HepG2 (cell line): Measurements from ENCODE around the gene RNASE13. TPM values are rescaled to one million over a fixed set of nuclear protein-coding genes. Genes with fewer than 3 reads are reported as not detected.

Experiments
- ATAC-seq: fragments of 200-7000 bp; cut with Tn5 transposase; 3 replicates; pipeline ENCODE4 v1.9.1; 2020; ENCODE audit warnings: mild to moderate bottlenecking, moderate library complexity
- BruUV-seq: library from RNA; stranded (reverse); fragments of 400-500 nt; replicated peaks from 2 replicates; lab custom pipeline; 2021; lab: Mats Ljungman, UMichigan
- CTCF ChIA-PET: fragments of 300-600 bp; formaldehyde crosslinking; extraction: SDS; loops from one replicate; lab custom pipeline; 2021; ENCODE audit warnings: low total read pairs, inconsistent platforms, low intra/inter-chr PET ratio; lab: Yijun Ruan, JAX
- POLR2A ChIA-PET: fragments of 350-600 bp; sonication (Branson Sonifier 250); formaldehyde crosslinking; loops from one replicate; lab custom pipeline; 2020; ENCODE audit warnings: antibody characterized with exemption, inconsistent platforms; lab: Yijun Ruan, JAX
- DNase-seq: peaks from one replicate; pipeline ENCODE4 v3.0.0-alpha.2; 2015; ENCODE audit warnings: low spot score
- FAIRE-seq: peaks from 3 replicates; lab custom pipeline; 2011; peaks lifted over from hg19 to GRCh38; lab: Jason Lieb, UNC
- H2AFZ ChIP-seq: one replicate; pipeline ENCODE4 v1.6.1; 2011; ENCODE audit warnings: low read length, inconsistent platforms
- H3K27ac ChIP-seq: fragments of 300-600 bp; 3 replicates; pipeline ENCODE4 v1.8.0; 2011; ENCODE audit warnings: mixed run types, mild to moderate bottlenecking, mixed read lengths, low read length, inconsistent platforms; ENCODE audit not compliant: insufficient read depth; ENCODE audit errors: extremely low read length
- H3K27me3 ChIP-seq, 2 experiments: fragments of 200-600 bp in 1 of 2; 2 replicates in 1 of 2; 3 replicates in 1 of 2; pipeline versions ENCODE4 v1.6.0 to v1.8.0; 2011; ENCODE audit warnings: low read length in 2 of 2, mild to moderate bottlenecking in 2 of 2, moderate library complexity in 2 of 2, inconsistent platforms in 1 of 2; ENCODE audit not compliant: insufficient read depth in 2 of 2, control insufficient read depth in 1 of 2
- H3K36me3 ChIP-seq, 2 experiments: fragments of 200-600 bp in 1 of 2; replicated peaks in 1 of 2; 2 replicates in 1 of 2; 3 replicates in 1 of 2; pipeline versions ENCODE4 v1.5.1 to v1.8.0; 2011; ENCODE audit warnings: low read length in 2 of 2, inconsistent platforms in 1 of 2; ENCODE audit not compliant: insufficient read depth in 2 of 2, control insufficient read depth in 1 of 2
- H3K4me1 ChIP-seq: 2 replicates; pipeline ENCODE4 v1.5.1; 2012; ENCODE audit warnings: low read length, inconsistent platforms; ENCODE audit not compliant: insufficient read depth
- H3K4me2 ChIP-seq: 2 replicates; pipeline ENCODE4 v1.6.0; 2011; ENCODE audit warnings: low read depth, low read length, inconsistent platforms
- H3K4me3 ChIP-seq, 3 experiments: fragments of 200-600 bp in 1 of 3; sonication (generic), shearing (Covaris generic) in 1 of 3; replicated peaks in 1 of 3; 2 replicates each; pipeline ENCODE4 v1.5.1; 2011 to 2016; ENCODE audit warnings: low read length in 3 of 3, inconsistent platforms in 2 of 3, low read depth in 2 of 3, mild to moderate bottlenecking in 2 of 3, control low read depth in 1 of 3, mixed read lengths in 1 of 3; ENCODE audit not compliant: insufficient read depth in 1 of 3
- H3K79me2 ChIP-seq: one replicate; pipeline ENCODE4 v1.6.1; 2011; ENCODE audit warnings: low read length, inconsistent platforms; ENCODE audit not compliant: insufficient read depth
- H3K9ac ChIP-seq: 2 replicates; pipeline ENCODE4 v1.6.0; 2011; ENCODE audit warnings: mild to moderate bottlenecking, low read depth, low read length, inconsistent platforms; ENCODE audit not compliant: insufficient read depth
- H3K9me3 ChIP-seq: 2 replicates; pipeline ENCODE4 v1.5.1; 2012; ENCODE audit warnings: mild to moderate bottlenecking, low read length
- H4K20me1 ChIP-seq: 2 replicates; pipeline ENCODE4 v1.6.0; 2011; ENCODE audit warnings: inconsistent platforms, mild to moderate bottlenecking, low read length, moderate library complexity; ENCODE audit not compliant: insufficient read depth
- EP300 ChIP-seq, 3 experiments: sonication (generic) in 1 of 3; formaldehyde crosslinking in 1 of 3; IDR thresholded peaks; 2 replicates each; pipeline versions ENCODE4 v1.5.1 to v1.6.1; 2011 to 2020; ENCODE audit warnings: low read depth in 2 of 3, low read length in 2 of 3, borderline replicate concordance in 1 of 3, improper control_type of control experiment in 1 of 3, mild to moderate bottlenecking in 1 of 3, missing genetic modification reagents in 1 of 3, moderate library complexity in 1 of 3
- FOSL2 ChIP-seq: sonication (generic); formaldehyde crosslinking; IDR thresholded peaks from 2 replicates; pipeline ENCODE4 v1.4.0; 2020; ENCODE audit warnings: missing genetic modification reagents
- HMGXB3 ChIP-seq: sonication (generic); formaldehyde crosslinking; IDR thresholded peaks from 2 replicates; pipeline ENCODE4 v1.4.0; 2020; ENCODE audit warnings: missing genetic modification reagents, borderline replicate concordance
- MEF2D ChIP-seq: sonication (generic); formaldehyde crosslinking; IDR thresholded peaks from 2 replicates; pipeline ENCODE4 v1.5.1; 2020; ENCODE audit warnings: mild to moderate bottlenecking, missing genetic modification reagents
- NCOA2 ChIP-seq: sonication (generic); formaldehyde crosslinking; IDR thresholded peaks from 2 replicates; pipeline ENCODE4 v1.8.0; 2022; ENCODE audit warnings: inconsistent platforms
- PAXIP1 ChIP-seq: sonication (generic); formaldehyde crosslinking; conservative IDR thresholded peaks from 2 replicates; pipeline ENCODE4 v1.4.0; 2020; ENCODE audit warnings: mild to moderate bottlenecking, missing genetic modification reagents, moderate library complexity
- RBAK ChIP-seq: sonication (generic); formaldehyde crosslinking; IDR thresholded peaks from 2 replicates; pipeline ENCODE4 v1.5.1; 2020; ENCODE audit warnings: mild to moderate bottlenecking, missing genetic modification reagents
- XRCC5 ChIP-seq: fragments of 200-400 bp; formaldehyde crosslinking; optimal IDR thresholded peaks from 2 replicates; pipeline ENCODE3; 2017; ENCODE audit warnings: mild to moderate bottlenecking, low read length
- ZBTB7A ChIP-seq: sonication (generic); formaldehyde crosslinking; IDR thresholded peaks from 2 replicates; pipeline ENCODE4 v1.8.0; 2022; ENCODE audit warnings: mild to moderate bottlenecking, missing genetic modification reagents
- ZNF235 ChIP-seq: sonication (generic); formaldehyde crosslinking; IDR thresholded peaks from 2 replicates; pipeline ENCODE4 v1.8.1; 2023; ENCODE audit warnings: mild to moderate bottlenecking, missing genetic modification reagents, borderline replicate concordance
- ZNF432 ChIP-seq: sonication (generic); formaldehyde crosslinking; IDR thresholded peaks from 2 replicates; pipeline ENCODE4 v1.5.0; 2020; ENCODE audit warnings: missing genetic modification reagents, mild to moderate bottlenecking, borderline replicate concordance
- ZNF598 ChIP-seq: sonication (generic); formaldehyde crosslinking; IDR thresholded peaks from 2 replicates; pipeline ENCODE4 v1.5.1; 2020; ENCODE audit warnings: mild to moderate bottlenecking, missing genetic modification reagents, borderline replicate concordance
- WGBS: methylation state at CpG from one replicate; pipeline ENCODE4 v1.1.6; 2017; ENCODE audit warnings: low lambda C conversion rate; 5-methylcytosine and 5-hydroxymethylcytosine counted together
- in situ Hi-C: cut with HindIII; loops from 2 replicates; pipeline ENCODE4 v1.10.0; 2017; ENCODE audit warnings: low pct_unique_long_range_greater_than_20kb; ENCODE audit not compliant: extremely low pct_ligation_motif_present
- intact Hi-C: fragments of 100-400 bp; cut with micrococcal nuclease; formaldehyde crosslinking; loops from one replicate; pipeline ENCODE4 v1.10.0; 2022; ENCODE audit not compliant: unreplicated experiment
- polyA plus RNA-seq, 8 experiments: library from polyadenylated mRNA; depleted of rRNA in 3 of 8; stranded (reverse) in 7 of 8; unstranded in 1 of 8; fragments of >200 nt; fragmentation: Illumina TruSeq in 4 of 8; extraction: Trizol in 4 of 8; gene quantifications; 2 replicates each; pipeline versions ENCODE4 v1.2.1 to v1.2.3, GENCODE V29; 2011 to 2016; ENCODE audit warnings: low read depth in 4 of 8, missing spikeins in 1 of 8, mixed read lengths in 1 of 8; ENCODE audit not compliant: insufficient read depth in 1 of 8
- total RNA-seq, 5 experiments: library from RNA; depleted of rRNA; stranded (reverse); fragments of >200 nt; fragmentation: Illumina TruSeq; extraction: Trizol; gene quantifications; 2 replicates each; pipeline ENCODE4 v1.2.3, GENCODE V29; 2016; ENCODE audit warnings: low read depth in 1 of 5
- TF ChIP-seq, protein P1 (sequence below): sonication (generic); formaldehyde crosslinking; IDR thresholded peaks from 2 replicates; pipeline ENCODE4 v1.4.0; 2020; ENCODE audit warnings: missing genetic modification reagents, borderline replicate concordance

RNASE13 gene
- total and polyA plus RNA-seq, 2 of the 13 experiments (the other 11 are each of a cell fraction or from before 2014, with no cell fraction given), result 1.0 TPM; not detected in 1

- BruUV-seq, result no TSS peak
- TF ChIP-seq ZNF598 (CRISPR knock-in tag), result no peak
- TF ChIP-seq FOSL2, result peak; percentile 78
- TF ChIP-seq EP300 (IDR thresholded peaks at IDR 0.05; ENCODE audit: low read depth in 2 of 2, low read length in 2 of 2), result peak in 1 of 2 experiments; percentile 34; a peak in 1 of 4 replicates
- no peak for TF ChIP-seq EP300 (CRISPR knock-in tag; IDR thresholded peaks at IDR 0.05; ENCODE audit: borderline replicate concordance)
- TF ChIP-seq XRCC5, result peak; percentile 26
- no peak for TF ChIP-seq HMGXB3 (CRISPR knock-in tag)
- TF ChIP-seq NCOA2, result peak; percentile 33; the same call in 1 of the 2 replicates
- 0 out of 2 replicates have a peak, but pooled peaks have one; percentile 16 for TF ChIP-seq PAXIP1 (CRISPR knock-in tag)
- TF ChIP-seq ZNF235 (CRISPR knock-in tag), result no peak
- TF ChIP-seq ZBTB7A (CRISPR knock-in tag), result 0 out of 2 replicates have a peak, but pooled peaks have one; percentile 26
- TF ChIP-seq ZNF432, result no peak
- no peak for TF ChIP-seq MEF2D (CRISPR knock-in tag)
- TF ChIP-seq, protein P1, sequence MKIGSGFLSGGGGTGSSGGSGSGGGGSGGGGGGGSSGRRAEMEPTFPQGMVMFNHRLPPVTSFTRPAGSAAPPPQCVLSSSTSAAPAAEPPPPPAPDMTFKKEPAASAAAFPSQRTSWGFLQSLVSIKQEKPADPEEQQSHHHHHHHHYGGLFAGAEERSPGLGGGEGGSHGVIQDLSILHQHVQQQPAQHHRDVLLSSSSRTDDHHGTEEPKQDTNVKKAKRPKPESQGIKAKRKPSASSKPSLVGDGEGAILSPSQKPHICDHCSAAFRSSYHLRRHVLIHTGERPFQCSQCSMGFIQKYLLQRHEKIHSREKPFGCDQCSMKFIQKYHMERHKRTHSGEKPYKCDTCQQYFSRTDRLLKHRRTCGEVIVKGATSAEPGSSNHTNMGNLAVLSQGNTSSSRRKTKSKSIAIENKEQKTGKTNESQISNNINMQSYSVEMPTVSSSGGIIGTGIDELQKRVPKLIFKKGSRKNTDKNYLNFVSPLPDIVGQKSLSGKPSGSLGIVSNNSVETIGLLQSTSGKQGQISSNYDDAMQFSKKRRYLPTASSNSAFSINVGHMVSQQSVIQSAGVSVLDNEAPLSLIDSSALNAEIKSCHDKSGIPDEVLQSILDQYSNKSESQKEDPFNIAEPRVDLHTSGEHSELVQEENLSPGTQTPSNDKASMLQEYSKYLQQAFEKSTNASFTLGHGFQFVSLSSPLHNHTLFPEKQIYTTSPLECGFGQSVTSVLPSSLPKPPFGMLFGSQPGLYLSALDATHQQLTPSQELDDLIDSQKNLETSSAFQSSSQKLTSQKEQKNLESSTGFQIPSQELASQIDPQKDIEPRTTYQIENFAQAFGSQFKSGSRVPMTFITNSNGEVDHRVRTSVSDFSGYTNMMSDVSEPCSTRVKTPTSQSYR (CRISPR knock-in tag), result peak; percentile 36; the same call in 1 of the 2 replicates
- TF ChIP-seq RBAK (CRISPR knock-in tag), result no peak
- Histone ChIP-seq H3K9me3 (no peaks in the 10 kb centered on the region), H3K27ac (no peak overlapping the region), H3K9ac (no peak overlapping the region), H4K20me1 (no peaks in the 10 kb centered on the region), H3K4me2 (peak overlapping the region; percentile 14; the same call in 1 of the 2 replicates), H2AFZ (no peak overlapping the region), H3K4me1 (peaks cover 50% of the 10 kb centered on the region), H3K27me3 (no peaks in the 10 kb centered on the region; a peak in 2 of 5 replicates), H3K4me3 (no peak overlapping the region), H3K36me3 (peaks cover 1 to 3% of the 10 kb centered on the region in 2 experiments; a peak in 3 of 5 replicates), H3K79me2 (peaks cover 13% of the 10 kb centered on the region)
- DNase-seq (no peak), ATAC-seq (no peak), FAIRE-seq (no peak)
- ChIA-PET CTCF (no interaction called here), POLR2A (interaction anchor here (1.1 to 1.9 kb wide), 3 partner anchors 29 to 43 kb away, joined by 4 to 7 read pairs (median 6); partner anchors contain the start of gene ARHGEF40)
- WGBS, result 24% methylated on average over 3 of the region's 3 CpGs
- in situ Hi-C loops (no loop called here), intact Hi-C loops (no loop called here)
These were observed 7.7 kb downstream of the RNASE13 start for GRCh38 chr14:21026988-21027315.
